Astrocyte of the spinal cord (primary cell): Measurements from ENCODE around the gene AK5.

Experiments used
- DNase-seq: peaks from one replicate; pipeline ENCODE4 v3.0.0; 2011; ENCODE audit warnings: low read depth, low spot score
- H3K4me3 ChIP-seq: 2 replicates; pipeline ENCODE4 v1.5.1; 2011; ENCODE audit warnings: low read depth, mild to moderate bottlenecking, low read length, moderate library complexity
- CTCF ChIP-seq: IDR thresholded peaks from 2 replicates; pipeline ENCODE4 v1.5.1; 2012; ENCODE audit warnings: low read depth, mild to moderate bottlenecking, low read length, inconsistent platforms
- in situ Hi-C: cut with HindIII; loops from 2 replicates; pipeline ENCODE4 v1.10.0; 2017; ENCODE audit warnings: low sequenced_read_pairs

AK5 gene

GRCh38 chr1:77370583-77371306, 88.9 kb downstream of the AK5 start:
- DNase-seq: peak; percentile 97
- in situ Hi-C loops: no loop called here
- H3K4me3 ChIP-seq: no peak overlapping the region
- no peak for TF ChIP-seq CTCF

- no peak for TF ChIP-seq CTCF
- in situ Hi-C loops: no loop called here
- H3K4me3 ChIP-seq: no peak overlapping the region
- DNase-seq: no peak
Measured at GRCh38 chr1:77371396-77371795, 89.6 kb downstream of the AK5 start.

- H3K4me3 ChIP-seq: no peak overlapping the region
- TF ChIP-seq CTCF: no peak
- in situ Hi-C loops: no loop called here
- DNase-seq: no peak
Measured at GRCh38 chr1:77373702-77374101, 91.9 kb downstream of the AK5 start.

GRCh38 chr1:77375541-77375940, 93.7 kb downstream of the AK5 start:
- no peak for DNase-seq
- in situ Hi-C loops: no loop called here
- no peak for TF ChIP-seq CTCF
- no peak overlapping the region for H3K4me3 ChIP-seq

- no peak overlapping the region for H3K4me3 ChIP-seq
- in situ Hi-C loops: no loop called here
- no peak for DNase-seq
- TF ChIP-seq CTCF: no peak
Measured at GRCh38 chr1:77375990-77376389, 94.2 kb downstream of the AK5 start.

GRCh38 chr1:77378723-77379535, 97.1 kb downstream of the AK5 start:
- DNase-seq: peak; percentile 92
- in situ Hi-C loops: no loop called here
- no peak for TF ChIP-seq CTCF
- no peak overlapping the region for H3K4me3 ChIP-seq
